ENCODE measurements around the gene FGF1.
A peak's percentile ranks its signal among the peaks of the same experiment; 100 is the strongest.

Gene FGF1

DNA sequence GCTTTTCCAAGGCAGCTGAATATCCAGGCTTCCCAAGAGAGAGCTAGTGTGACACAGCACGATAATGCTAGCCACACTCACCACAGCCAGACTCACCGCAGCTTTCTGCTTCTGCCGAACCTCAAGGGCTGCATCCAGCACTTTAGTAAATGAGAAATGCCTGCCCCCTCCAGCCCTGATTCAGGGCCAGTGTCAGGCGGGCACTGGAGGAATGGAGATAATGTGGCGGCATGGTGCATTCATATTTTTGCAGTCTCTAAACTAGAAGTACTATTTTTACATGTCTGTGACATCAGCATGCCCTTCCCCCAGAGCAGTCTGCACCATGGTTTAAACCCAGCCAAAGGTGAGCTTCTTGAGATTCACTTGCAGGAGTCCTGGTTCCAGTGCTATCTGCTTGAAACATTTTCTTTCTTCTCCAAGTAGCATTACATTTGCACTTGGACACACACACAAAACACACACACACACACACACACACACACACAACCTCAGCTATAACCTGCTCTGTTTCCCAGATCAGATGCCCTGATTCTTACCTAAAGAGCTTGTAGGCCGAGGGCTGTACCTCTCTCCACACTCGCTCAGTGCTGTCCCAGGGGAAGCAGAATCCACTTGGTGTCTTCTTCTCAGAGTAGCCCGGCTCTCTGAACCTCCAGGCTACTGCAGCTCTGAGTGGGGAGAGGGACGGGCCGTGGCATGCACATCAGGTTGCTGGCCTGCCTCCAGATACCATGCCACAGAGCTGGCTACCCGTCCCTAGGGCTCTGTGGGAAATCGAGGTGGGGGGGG is at the start of gene FGF1:
TSS of gene FGF1 (minus strand) at position 673 of the 792 bp plus-strand sequence. CDS start 71,963 bp downstream, outside the sequence.
- DNase-seq: no peak

GRCh38 chr5:142727735-142728047 is 41.8 kb upstream of the FGF1 start:
- no peak for DNase-seq

DNA sequence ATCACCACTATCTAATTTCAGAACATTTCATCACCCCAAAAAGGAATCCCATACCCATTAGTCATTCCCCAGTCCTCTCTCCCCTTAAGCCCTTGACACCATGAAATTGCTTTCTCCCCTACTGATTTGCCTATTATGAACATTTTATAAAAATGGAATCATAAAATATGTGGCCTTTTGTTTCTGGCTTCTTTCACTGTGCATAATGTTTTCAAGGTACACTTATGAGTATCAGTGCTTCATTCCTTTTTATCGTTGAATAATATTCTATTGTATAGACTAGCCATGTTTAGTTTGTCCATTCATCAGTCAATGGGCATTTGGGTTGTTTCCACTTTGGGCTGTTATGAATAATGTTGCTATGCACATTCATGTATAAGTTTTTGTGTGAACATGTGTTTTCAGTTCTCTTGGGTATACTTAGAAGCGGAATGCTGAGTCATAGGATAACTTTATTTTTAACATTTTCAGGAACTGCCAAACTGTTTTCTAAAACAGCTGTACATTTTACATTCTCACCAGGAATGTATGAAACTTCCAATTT is 40.4 kb upstream of the FGF1 start:
- no peak for DNase-seq

DNA sequence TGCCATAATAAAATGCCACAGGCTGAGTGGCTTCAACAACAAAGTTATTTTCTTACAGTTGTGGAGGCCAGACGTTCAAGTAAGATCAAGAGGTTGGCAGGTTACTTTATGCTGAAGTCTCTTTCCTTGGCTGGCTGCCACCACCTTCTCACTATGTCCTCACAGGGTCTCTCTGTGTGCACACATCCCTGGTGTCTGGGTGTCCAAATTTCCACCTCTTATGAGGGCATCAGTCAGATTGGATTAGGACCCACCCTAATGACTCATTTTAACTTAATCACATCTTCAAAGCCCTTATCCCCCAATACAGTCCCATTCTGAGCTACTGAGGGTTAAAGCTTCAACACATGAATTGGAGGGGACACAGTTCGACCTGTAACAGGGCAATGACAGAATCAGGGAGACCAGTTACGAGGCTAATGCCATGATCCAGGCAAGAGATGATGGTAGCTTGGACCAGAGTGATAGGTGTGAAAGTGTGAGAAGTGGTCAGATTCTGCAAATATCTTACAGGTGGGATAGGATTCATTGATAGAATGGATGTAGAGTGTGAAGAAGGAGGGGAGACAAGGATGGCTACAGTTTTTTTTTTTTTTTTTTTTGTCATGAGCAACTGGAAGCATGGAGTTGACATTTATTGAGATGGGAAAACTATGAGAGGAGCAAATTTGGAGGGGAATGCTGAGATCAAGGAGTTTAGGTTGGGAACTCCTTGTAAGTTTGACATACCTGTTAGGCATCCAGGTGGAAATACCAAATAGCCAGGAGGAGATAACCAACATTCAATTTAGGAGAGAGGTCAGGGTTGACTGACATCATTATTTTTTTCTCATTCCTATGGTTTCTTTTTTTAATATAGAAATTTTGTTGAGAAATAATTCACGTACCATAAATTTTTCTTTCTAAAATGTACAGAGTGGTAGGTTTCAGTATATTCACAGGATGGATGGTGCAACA is 39.6 kb upstream of the FGF1 start:
- no peak for DNase-seq

GRCh38 chr5:142724821-142725220 is 38.9 kb upstream of the FGF1 start:
- DNase-seq: no peak

DNA sequence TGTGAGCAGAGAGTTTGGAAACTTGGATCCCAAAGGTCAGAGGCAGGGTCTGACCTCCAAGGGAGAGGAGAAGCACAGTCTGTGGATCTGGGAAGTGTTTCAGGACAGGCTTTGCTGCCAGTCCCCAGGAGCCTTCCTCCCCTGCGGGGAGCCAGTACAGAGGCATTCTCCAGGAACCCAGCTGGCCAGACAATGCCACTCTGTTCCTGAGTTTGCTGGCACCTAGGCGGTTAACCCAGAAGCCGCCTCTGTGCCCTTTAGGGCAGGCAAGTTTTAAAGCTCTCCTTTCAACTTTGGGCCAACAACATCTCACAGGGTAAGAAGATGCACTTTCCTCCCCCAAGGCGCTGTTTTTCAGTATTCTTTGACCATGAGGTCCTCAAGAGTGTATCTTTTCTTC is 37.0 kb upstream of the FGF1 start:
- no peak for DNase-seq

- no peak for DNase-seq
Measured at GRCh38 chr5:142722146-142722545, 36.3 kb upstream of the FGF1 start.

DNA sequence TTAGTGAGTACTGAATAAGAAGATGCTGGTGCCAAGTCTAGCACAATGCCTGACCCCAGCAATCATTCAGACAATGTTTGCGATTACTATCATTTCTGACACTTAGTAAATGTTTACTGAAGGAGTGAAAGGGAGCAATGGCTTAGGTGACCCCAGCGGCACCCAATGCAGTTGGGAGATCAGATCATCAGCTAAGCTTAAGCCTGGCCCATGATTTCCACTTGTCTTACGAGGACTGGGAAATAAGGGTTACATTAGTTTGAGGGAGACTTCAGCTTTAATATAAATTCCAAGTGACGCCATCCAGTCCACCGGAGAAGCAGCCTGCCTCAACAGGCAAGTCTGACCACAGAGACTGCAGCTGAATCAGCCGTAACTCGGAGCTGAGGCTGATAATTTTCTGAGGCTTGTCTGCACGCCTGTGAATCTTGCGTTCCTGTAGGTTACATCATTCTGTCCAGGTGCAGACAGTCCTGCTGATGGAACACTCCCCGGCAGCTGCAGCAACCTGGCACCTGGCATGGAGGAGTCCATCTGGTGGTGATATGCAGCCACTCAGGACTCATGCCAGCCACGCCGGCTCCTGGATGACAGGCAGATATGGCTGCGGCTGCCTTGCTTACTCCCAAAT is 34.9 kb upstream of the FGF1 start:
- DNase-seq: no peak

DNA sequence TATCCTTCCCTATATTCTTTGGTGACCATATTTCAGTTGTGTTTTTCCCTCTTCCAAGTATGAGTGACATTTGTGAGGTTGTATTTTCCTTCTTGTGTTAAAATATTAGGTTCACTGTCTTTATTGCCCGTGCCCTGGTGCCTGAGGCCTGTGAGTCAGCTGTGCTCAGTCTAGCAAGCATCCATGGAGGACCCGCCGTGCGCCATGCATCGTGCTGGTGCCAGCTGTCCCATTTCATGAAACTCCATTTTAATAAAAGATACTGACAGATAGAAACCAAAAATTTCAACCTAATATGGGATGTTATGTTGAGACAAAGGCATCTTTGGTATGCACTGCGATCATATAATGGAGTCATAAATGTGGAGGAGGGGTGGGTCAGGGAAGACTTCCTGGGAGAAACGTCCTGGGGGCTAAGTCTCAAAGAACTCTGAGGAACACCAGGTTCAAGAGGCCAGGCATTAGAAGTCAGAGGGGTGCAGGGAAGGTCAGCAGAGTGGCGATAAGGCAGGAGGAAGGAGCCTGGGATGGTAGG is 34.0 kb upstream of the FGF1 start:
- no peak for DNase-seq

DNA sequence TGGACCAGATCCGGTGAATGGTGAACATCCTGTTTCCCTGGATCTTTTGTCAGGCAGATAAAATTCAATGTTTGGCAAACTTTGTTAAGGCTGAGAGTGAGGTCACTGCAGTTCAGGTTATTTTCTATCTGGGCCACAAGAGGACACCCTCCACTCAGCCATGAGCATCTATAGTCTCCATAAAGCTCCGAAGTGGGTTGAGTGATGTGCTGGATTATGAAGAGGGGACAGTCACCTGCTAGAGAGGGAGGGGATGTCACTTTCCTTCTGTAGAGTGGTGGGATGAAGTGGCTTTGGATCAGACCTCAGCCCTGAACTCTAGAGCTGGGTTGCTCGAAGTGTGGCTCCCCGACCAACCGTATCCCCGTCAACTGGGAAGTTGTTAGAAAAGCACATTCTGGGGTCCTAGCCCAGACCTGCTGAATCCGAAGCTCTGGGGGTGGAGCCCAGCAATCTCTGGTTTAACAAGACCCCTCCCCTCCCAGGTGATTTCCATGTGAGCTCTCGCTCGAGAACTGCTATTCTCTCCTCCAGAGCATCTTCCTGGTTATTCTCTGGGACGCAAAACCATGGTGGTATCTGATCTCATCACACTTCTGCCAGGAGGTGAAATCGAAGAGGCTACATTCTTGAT is 31.8 kb upstream of the FGF1 start:
- no peak for DNase-seq

GRCh38 chr5:142716963-142717362 is 31.1 kb upstream of the FGF1 start:
- DNase-seq: no peak

DNA sequence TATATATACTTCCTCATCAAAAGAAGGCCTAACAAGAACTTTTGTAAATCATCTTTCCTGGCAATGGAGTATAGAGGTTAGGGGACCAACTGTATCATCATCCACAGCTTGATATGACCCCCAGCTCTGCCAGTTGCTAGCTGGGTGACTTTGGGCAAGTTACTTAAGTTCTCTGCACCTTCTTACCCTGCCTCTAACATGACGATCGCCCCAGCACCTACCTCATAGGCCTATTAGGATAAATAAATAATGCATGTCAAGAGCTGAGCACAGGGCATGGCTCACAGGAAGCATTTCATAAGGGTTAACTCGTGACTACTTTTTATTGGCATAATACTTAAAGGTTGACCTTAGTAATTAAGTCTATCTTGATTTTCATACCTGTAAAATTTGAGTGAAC is 29.4 kb upstream of the FGF1 start:
- no peak for DNase-seq

- DNase-seq: no peak
Measured at GRCh38 chr5:142713121-142713706, 27.3 kb upstream of the FGF1 start.

DNA sequence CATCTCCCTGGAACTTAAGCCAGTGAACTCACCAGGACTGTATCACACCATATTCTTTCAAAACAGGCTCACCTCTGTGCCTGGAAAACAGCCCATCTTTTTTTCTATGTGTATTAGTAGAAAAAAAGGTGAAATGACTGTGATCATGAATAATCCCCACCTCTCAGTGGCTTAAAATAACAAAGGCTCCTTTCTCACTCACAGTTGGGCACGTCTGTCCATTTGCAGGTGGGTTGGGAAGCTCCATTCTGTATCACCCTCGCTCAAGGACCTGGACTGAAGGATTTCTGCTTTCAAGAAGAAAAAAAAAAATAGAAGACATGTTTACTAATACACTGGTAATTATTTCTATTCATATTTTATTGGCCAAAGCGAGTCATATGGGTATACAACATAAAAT is 17.3 kb upstream of the FGF1 start:
- no peak for DNase-seq

- DNase-seq: no peak
Measured at GRCh38 chr5:142701673-142702311, 15.9 kb upstream of the FGF1 start.

- no peak for DNase-seq
Measured at GRCh38 chr5:142700566-142700965, 14.7 kb upstream of the FGF1 start.

GRCh38 chr5:142699184-142699720 is 13.4 kb upstream of the FGF1 start:
- peak; percentile 22 for DNase-seq

GRCh38 chr5:142698447-142699183 is 12.7 kb upstream of the FGF1 start:
- DNase-seq: no peak

GRCh38 chr5:142697356-142698255 is 11.7 kb upstream of the FGF1 start:
- no peak for DNase-seq

- DNase-seq: no peak
Measured at GRCh38 chr5:142696379-142696778, 10.5 kb upstream of the FGF1 start.

Measured in NCI-H2081 treated with DMSO at 0.1 percent for 48 hours (cell line).